ENCODE measurements around the gene SMIM23.

Gene SMIM23

GRCh38 chr5:171785517-171785916 is at the start of gene SMIM23:
Gene SMIM23, plus strand, starts transcription at chr5:171785817. Its CDS starts 55 bp downstream, at chr5:171785872.
- no peak for DNase-seq

GRCh38 chr5:171736976-171737891 is 48.4 kb upstream of the SMIM23 start:
- DNase-seq = no peak

- no peak for DNase-seq
Measured at GRCh38 chr5:171738501-171738900, 47.1 kb upstream of the SMIM23 start.

GRCh38 chr5:171739271-171739670 is 46.3 kb upstream of the SMIM23 start:
- DNase-seq = no peak

- no peak for DNase-seq
Measured at GRCh38 chr5:171743436-171744076, 42.1 kb upstream of the SMIM23 start.

GRCh38 chr5:171744264-171744663 is 41.4 kb upstream of the SMIM23 start:
- DNase-seq = no peak

GRCh38 chr5:171744882-171745281 is 40.7 kb upstream of the SMIM23 start:
- DNase-seq = no peak

- DNase-seq = no peak
Measured at GRCh38 chr5:171745602-171746001, 40.0 kb upstream of the SMIM23 start.

GRCh38 chr5:171747061-171747859 is 38.4 kb upstream of the SMIM23 start:
- no peak for DNase-seq

GRCh38 chr5:171748720-171749119 is 36.9 kb upstream of the SMIM23 start:
- no peak for DNase-seq

- DNase-seq = no peak
Measured at GRCh38 chr5:171749365-171749764, 36.3 kb upstream of the SMIM23 start.

- DNase-seq = no peak
Measured at GRCh38 chr5:171750311-171750788, 35.3 kb upstream of the SMIM23 start.

GRCh38 chr5:171755354-171755821 is 30.2 kb upstream of the SMIM23 start:
- DNase-seq = no peak

GRCh38 chr5:171757853-171758535 is 27.6 kb upstream of the SMIM23 start:
- no peak for DNase-seq

GRCh38 chr5:171759777-171760176 is 25.8 kb upstream of the SMIM23 start:
- no peak for DNase-seq

GRCh38 chr5:171762021-171762608 is 23.5 kb upstream of the SMIM23 start:
- DNase-seq = no peak

GRCh38 chr5:171762903-171763302 is 22.7 kb upstream of the SMIM23 start:
- no peak for DNase-seq

GRCh38 chr5:171764265-171764664 is 21.4 kb upstream of the SMIM23 start:
- no peak for DNase-seq

- no peak for DNase-seq
Measured at GRCh38 chr5:171766875-171767274, 18.7 kb upstream of the SMIM23 start.

- DNase-seq = no peak
Measured at GRCh38 chr5:171770153-171770552, 15.5 kb upstream of the SMIM23 start.

- no peak for DNase-seq
Measured at GRCh38 chr5:171771856-171772255, 13.8 kb upstream of the SMIM23 start.

- DNase-seq = no peak
Measured at GRCh38 chr5:171773106-171773505, 12.5 kb upstream of the SMIM23 start.
